Measurements from ENCODE around the gene SYT12. TPM values are rescaled to one million over a fixed set of nuclear protein-coding genes. Genes with fewer than 3 reads are reported as not detected.
A peak's percentile ranks its signal among the peaks of the same experiment; 100 is the strongest.

The SYT12 gene
- polyA plus RNA-seq (2013, experiment 1 of 2): 0.37 TPM
- 0.34 TPM for polyA plus RNA-seq (2013, experiment 2 of 2)

GRCh38 chr11:67022961-67023956, at the start of gene SYT12:
Gene SYT12 (plus strand): TSS chr11:67023134. CDS start chr11:67030145, 7,011 bp downstream.
- Histone ChIP-seq H4K5ac (ENCODE audit: low read length) (no peak within 1 kb of the TSS), H3K27me3 (ENCODE audit: insufficient read depth, low read length, poor library complexity) (peaks cover 19% of the 10 kb centered on the region), H3K4ac (ENCODE audit: low read depth, low read length) (no peak within 1 kb of the TSS), H2BK15ac (replicated peaks; ENCODE audit: low read depth) (no peak within 1 kb of the TSS), H2AK5ac (ENCODE audit: low read length) (no peak within 1 kb of the TSS), H3K79me2 (ENCODE audit: control insufficient read depth, insufficient read depth, low read length) (no peaks in the 10 kb centered on the region), H3K36me3 (ENCODE audit: control insufficient read depth, insufficient read depth, low read length) (no peaks in the 10 kb centered on the region), H3K27ac (ENCODE audit: low read depth, low read length) (no peak within 1 kb of the TSS), H3K4me1 (ENCODE audit: control insufficient read depth, low read depth, low read length) (no peaks in the 10 kb centered on the region), H3K18ac (ENCODE audit: low read length) (no peak within 1 kb of the TSS), H2BK120ac (ENCODE audit: low read depth, low read length) (no peak within 1 kb of the TSS), H2BK5ac (ENCODE audit: low read length) (no peak within 1 kb of the TSS), H3K56ac (ENCODE audit: low read length) (peak within 1 kb of the TSS; percentile 34), H3K79me1 (ENCODE audit: low read length) (no peaks in the 10 kb centered on the region), H3K23ac (ENCODE audit: low read length) (no peak within 1 kb of the TSS), H4K8ac (ENCODE audit: low read depth, low read length) (no peak within 1 kb of the TSS), H3K4me2 (ENCODE audit: low read length) (peak within 1 kb of the TSS; percentile 2), H3K9ac (ENCODE audit: low read length) (no peak within 1 kb of the TSS), H3K4me3 (ENCODE audit: low read length) (no peak within 1 kb of the TSS)
- DNase-seq: no peak
- WGBS (ENCODE audit: extremely low coverage, insufficient coverage, low lambda C conversion rate): no CpG with 5 or more reads among the region's 118 CpGs

- H2BK120ac ChIP-seq (ENCODE audit: low read depth, low read length): no peak overlapping the region
- H2BK5ac ChIP-seq (ENCODE audit: low read length): no peak overlapping the region
- no peak overlapping the region for H2AK5ac ChIP-seq (ENCODE audit: low read length)
- H3K4me1 ChIP-seq (ENCODE audit: control insufficient read depth, low read depth, low read length): no peaks in the 10 kb centered on the region
- H3K23ac ChIP-seq (ENCODE audit: low read length): no peak overlapping the region
- no peaks in the 10 kb centered on the region for H3K79me1 ChIP-seq (ENCODE audit: low read length)
- no peak overlapping the region for H3K27ac ChIP-seq (ENCODE audit: low read depth, low read length)
- no CpG with 5 or more reads among the region's 8 CpGs for WGBS (ENCODE audit: extremely low coverage, insufficient coverage, low lambda C conversion rate)
- peak; percentile 16 for DNase-seq
- no peak overlapping the region for H3K4ac ChIP-seq (ENCODE audit: low read depth, low read length)
- no peaks in the 10 kb centered on the region for H3K79me2 ChIP-seq (ENCODE audit: control insufficient read depth, insufficient read depth, low read length)
- H3K4me2 ChIP-seq (ENCODE audit: low read length): no peak overlapping the region
- no peaks in the 10 kb centered on the region for H3K27me3 ChIP-seq (ENCODE audit: insufficient read depth, low read length, poor library complexity)
- H3K4me3 ChIP-seq (ENCODE audit: low read length): no peak overlapping the region
- H4K5ac ChIP-seq (ENCODE audit: low read length): no peak overlapping the region
- no peak overlapping the region for H3K18ac ChIP-seq (ENCODE audit: low read length)
- H4K8ac ChIP-seq (ENCODE audit: low read depth, low read length): no peak overlapping the region
- no peak overlapping the region for H3K9ac ChIP-seq (ENCODE audit: low read length)
- no peak overlapping the region for H3K56ac ChIP-seq (ENCODE audit: low read length)
- no peaks in the 10 kb centered on the region for H3K36me3 ChIP-seq (ENCODE audit: control insufficient read depth, insufficient read depth, low read length)
- H2BK15ac ChIP-seq (replicated peaks; ENCODE audit: low read depth): no peak overlapping the region
Observed at GRCh38 chr11:66973956-66974580, 48.9 kb upstream of the SYT12 start.

GRCh38 chr11:66974724-66975404, 48.1 kb upstream of the SYT12 start, which contains the start of gene C11orf86:
Gene C11orf86 (plus strand): TSS chr11:66975304. CDS start chr11:66975363, 59 bp downstream.
- WGBS (ENCODE audit: extremely low coverage, insufficient coverage, low lambda C conversion rate): no CpG with 5 or more reads among the region's 10 CpGs
- Histone ChIP-seq H3K23ac (ENCODE audit: low read length) (no peak within 1 kb of the TSS), H2BK5ac (ENCODE audit: low read length) (no peak within 1 kb of the TSS), H3K4me1 (ENCODE audit: control insufficient read depth, low read depth, low read length) (no peaks in the 10 kb centered on the region), H3K27me3 (ENCODE audit: insufficient read depth, low read length, poor library complexity) (no peaks in the 10 kb centered on the region), H3K79me2 (ENCODE audit: control insufficient read depth, insufficient read depth, low read length) (no peaks in the 10 kb centered on the region), H3K18ac (ENCODE audit: low read length) (no peak within 1 kb of the TSS), H3K4me3 (ENCODE audit: low read length) (no peak within 1 kb of the TSS), H3K56ac (ENCODE audit: low read length) (peak within 1 kb of the TSS; percentile 25), H3K27ac (ENCODE audit: low read depth, low read length) (no peak within 1 kb of the TSS), H3K4ac (ENCODE audit: low read depth, low read length) (no peak within 1 kb of the TSS), H3K36me3 (ENCODE audit: control insufficient read depth, insufficient read depth, low read length) (no peaks in the 10 kb centered on the region), H2AK5ac (ENCODE audit: low read length) (no peak within 1 kb of the TSS), H2BK120ac (ENCODE audit: low read depth, low read length) (no peak within 1 kb of the TSS), H2BK15ac (replicated peaks; ENCODE audit: low read depth) (no peak within 1 kb of the TSS), H4K5ac (ENCODE audit: low read length) (no peak within 1 kb of the TSS), H3K4me2 (ENCODE audit: low read length) (no peak within 1 kb of the TSS), H3K79me1 (ENCODE audit: low read length) (no peaks in the 10 kb centered on the region), H3K9ac (ENCODE audit: low read length) (no peak within 1 kb of the TSS), H4K8ac (ENCODE audit: low read depth, low read length) (no peak within 1 kb of the TSS)
- peak; percentile 69 for DNase-seq

GRCh38 chr11:66975405-66976027, 47.4 kb upstream of the SYT12 start:
- Histone ChIP-seq H3K56ac (ENCODE audit: low read length) (peak overlapping the region; percentile 25), H2BK15ac (replicated peaks; ENCODE audit: low read depth) (no peak overlapping the region), H3K4me2 (ENCODE audit: low read length) (no peak overlapping the region), H3K9ac (ENCODE audit: low read length) (no peak overlapping the region), H3K23ac (ENCODE audit: low read length) (no peak overlapping the region), H2BK5ac (ENCODE audit: low read length) (no peak overlapping the region), H3K4ac (ENCODE audit: low read depth, low read length) (no peak overlapping the region), H4K8ac (ENCODE audit: low read depth, low read length) (no peak overlapping the region), H3K27me3 (ENCODE audit: insufficient read depth, low read length, poor library complexity) (no peaks in the 10 kb centered on the region), H3K79me1 (ENCODE audit: low read length) (no peaks in the 10 kb centered on the region), H3K4me3 (ENCODE audit: low read length) (no peak overlapping the region), H2BK120ac (ENCODE audit: low read depth, low read length) (no peak overlapping the region), H2AK5ac (ENCODE audit: low read length) (no peak overlapping the region), H3K79me2 (ENCODE audit: control insufficient read depth, insufficient read depth, low read length) (no peaks in the 10 kb centered on the region), H3K27ac (ENCODE audit: low read depth, low read length) (no peak overlapping the region), H3K36me3 (ENCODE audit: control insufficient read depth, insufficient read depth, low read length) (no peaks in the 10 kb centered on the region), H4K5ac (ENCODE audit: low read length) (no peak overlapping the region), H3K18ac (ENCODE audit: low read length) (no peak overlapping the region), H3K4me1 (ENCODE audit: control insufficient read depth, low read depth, low read length) (no peaks in the 10 kb centered on the region)
- DNase-seq: no peak
- WGBS (ENCODE audit: extremely low coverage, insufficient coverage, low lambda C conversion rate): no CpG with 5 or more reads among the region's 11 CpGs

GRCh38 chr11:66976028-66976467, 46.9 kb upstream of the SYT12 start:
- WGBS (ENCODE audit: extremely low coverage, insufficient coverage, low lambda C conversion rate): no CpG with 5 or more reads among the region's 9 CpGs
- DNase-seq: peak; percentile 81
- H4K5ac ChIP-seq (ENCODE audit: low read length): no peak overlapping the region

More at GRCh38 chr11:66976028-66976467, 46.9 kb upstream of the SYT12 start:
- Histone ChIP-seq H4K8ac (ENCODE audit: low read depth, low read length) (no peak overlapping the region), H3K27me3 (ENCODE audit: insufficient read depth, low read length, poor library complexity) (no peaks in the 10 kb centered on the region), H2BK120ac (ENCODE audit: low read depth, low read length) (no peak overlapping the region), H2AK5ac (ENCODE audit: low read length) (no peak overlapping the region), H2BK15ac (replicated peaks; ENCODE audit: low read depth) (no peak overlapping the region), H3K23ac (ENCODE audit: low read length) (no peak overlapping the region), H3K4ac (ENCODE audit: low read depth, low read length) (no peak overlapping the region), H3K56ac (ENCODE audit: low read length) (no peak overlapping the region), H3K4me2 (ENCODE audit: low read length) (no peak overlapping the region), H3K4me3 (ENCODE audit: low read length) (no peak overlapping the region), H3K4me1 (ENCODE audit: control insufficient read depth, low read depth, low read length) (no peaks in the 10 kb centered on the region), H3K18ac (ENCODE audit: low read length) (no peak overlapping the region), H3K9ac (ENCODE audit: low read length) (no peak overlapping the region), H3K27ac (ENCODE audit: low read depth, low read length) (no peak overlapping the region), H3K36me3 (ENCODE audit: control insufficient read depth, insufficient read depth, low read length) (no peaks in the 10 kb centered on the region), H2BK5ac (ENCODE audit: low read length) (no peak overlapping the region), H3K79me1 (ENCODE audit: low read length) (no peaks in the 10 kb centered on the region), H3K79me2 (ENCODE audit: control insufficient read depth, insufficient read depth, low read length) (no peaks in the 10 kb centered on the region)

Data from mesendoderm (in vitro differentiated cells).